HL-60 (cell line): ENCODE measurements around the gene MAPK10.

ENCODE experiments used
- GABPA ChIP-seq: IDR thresholded peaks from 2 replicates; pipeline ENCODE4 v1.6.1; 2012; ENCODE audit warnings: low read depth
- POLR2AphosphoS5 ChIP-seq: IDR thresholded peaks from 2 replicates; pipeline ENCODE4 v1.6.1; 2012; ENCODE audit warnings: low read depth
- TF ChIP-seq, protein P1 (sequence below): IDR thresholded peaks from one replicate; pipeline ENCODE4 v1.5.1; 2011; ENCODE audit warnings: low read length, control low read depth, inconsistent platforms; ENCODE audit not compliant: insufficient read depth

DNA sequence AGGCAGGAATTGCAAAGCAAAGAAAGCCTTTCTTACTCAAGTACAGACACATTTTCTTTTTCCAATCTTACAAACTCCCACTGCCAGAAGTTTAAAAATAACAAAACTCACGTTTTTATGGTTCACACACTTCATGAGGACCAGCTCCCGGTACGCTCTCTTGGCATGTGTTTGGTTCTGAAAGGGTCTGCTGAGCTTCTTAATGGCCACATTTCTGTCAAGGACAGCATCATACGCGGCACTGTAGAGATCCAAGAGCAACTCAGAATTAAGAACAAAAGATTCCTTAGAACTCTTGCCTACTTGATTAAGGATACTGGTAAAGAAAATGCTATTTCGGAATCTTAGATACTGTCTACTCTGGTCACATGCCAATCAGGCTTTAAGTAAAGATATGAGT is 252.7 kb downstream of the MAPK10 start:
- TF ChIP-seq POLR2AphosphoS5 = no peak
- TF ChIP-seq, protein P1, sequence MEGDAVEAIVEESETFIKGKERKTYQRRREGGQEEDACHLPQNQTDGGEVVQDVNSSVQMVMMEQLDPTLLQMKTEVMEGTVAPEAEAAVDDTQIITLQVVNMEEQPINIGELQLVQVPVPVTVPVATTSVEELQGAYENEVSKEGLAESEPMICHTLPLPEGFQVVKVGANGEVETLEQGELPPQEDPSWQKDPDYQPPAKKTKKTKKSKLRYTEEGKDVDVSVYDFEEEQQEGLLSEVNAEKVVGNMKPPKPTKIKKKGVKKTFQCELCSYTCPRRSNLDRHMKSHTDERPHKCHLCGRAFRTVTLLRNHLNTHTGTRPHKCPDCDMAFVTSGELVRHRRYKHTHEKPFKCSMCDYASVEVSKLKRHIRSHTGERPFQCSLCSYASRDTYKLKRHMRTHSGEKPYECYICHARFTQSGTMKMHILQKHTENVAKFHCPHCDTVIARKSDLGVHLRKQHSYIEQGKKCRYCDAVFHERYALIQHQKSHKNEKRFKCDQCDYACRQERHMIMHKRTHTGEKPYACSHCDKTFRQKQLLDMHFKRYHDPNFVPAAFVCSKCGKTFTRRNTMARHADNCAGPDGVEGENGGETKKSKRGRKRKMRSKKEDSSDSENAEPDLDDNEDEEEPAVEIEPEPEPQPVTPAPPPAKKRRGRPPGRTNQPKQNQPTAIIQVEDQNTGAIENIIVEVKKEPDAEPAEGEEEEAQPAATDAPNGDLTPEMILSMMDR = no peak
- no peak for TF ChIP-seq GABPA
